ENCODE data around the gene HDDC3. TPM values are rescaled to one million over a fixed set of nuclear protein-coding genes. Genes with fewer than 3 reads are reported as not detected.

HDDC3 gene
- polyA plus RNA-seq, 1 of the 3 experiments (the other 2 are of a cell fraction) = 25.8 TPM

DNA sequence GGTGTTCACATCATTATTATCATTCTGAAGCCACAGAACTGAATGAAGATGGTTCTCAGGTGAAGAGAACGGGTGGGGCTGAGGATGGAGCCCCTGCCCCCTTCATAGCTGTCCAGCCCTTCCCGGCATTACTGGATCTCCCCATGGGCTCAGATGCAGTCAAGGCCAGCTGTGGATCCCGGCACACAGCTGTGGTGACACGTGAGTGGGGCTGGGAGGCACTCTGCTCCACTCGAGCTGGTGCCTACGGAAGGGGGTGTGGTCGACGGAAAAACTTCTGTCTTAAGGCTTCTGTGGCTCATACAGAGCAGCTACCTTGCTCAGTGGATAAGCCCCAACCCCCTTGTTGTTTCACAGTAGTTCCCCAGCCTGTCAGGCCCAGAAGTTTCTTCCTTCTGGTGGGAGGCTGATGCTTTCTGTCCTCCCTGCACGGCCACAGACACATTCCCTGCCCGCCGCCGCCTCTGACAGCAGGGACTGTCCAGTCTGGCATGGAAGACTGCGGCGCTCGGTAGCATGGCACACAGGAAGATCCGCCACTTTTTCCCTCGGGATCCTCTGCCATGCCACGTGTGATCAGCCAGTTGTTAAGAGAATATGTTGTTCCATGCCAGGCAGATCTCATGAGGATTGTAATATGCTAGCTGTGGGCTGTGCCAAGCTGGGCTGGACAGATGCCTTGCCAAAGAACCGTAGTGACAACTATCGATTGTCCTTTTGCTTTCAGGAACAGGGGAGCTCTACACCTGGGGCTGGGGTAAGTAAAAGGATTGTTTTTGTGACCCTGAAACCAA is 28.1 kb upstream of the HDDC3 start:
- Histone ChIP-seq H3K9me3 (no peaks in the 10 kb centered on the region), H2AFZ (ENCODE audit: low read depth) (no peak overlapping the region), H3K9me2 (no peaks in the 10 kb centered on the region), H3K79me2 (ENCODE audit: insufficient read depth) (peaks cover 42% of the 10 kb centered on the region), H3K4me1 (ENCODE audit: control insufficient read depth in 1 of 2, insufficient read depth in 2 of 2, low read depth in 1 of 2, low read length in 1 of 2) (peaks cover 0 to 20% of the 10 kb centered on the region in 2 experiments; a peak in 1 of 4 replicates), H3F3A (replicated peaks; ENCODE audit: insufficient read depth) (peaks cover 18% of the 10 kb centered on the region), H3K4me2 (no peak overlapping the region), H3K4me3 (ENCODE audit: low read depth in 2 of 2, low read length in 1 of 2) (no peak overlapping the region), H3K36me3 (replicated peaks in 1 of 2; ENCODE audit: control insufficient read depth in 1 of 2, insufficient read depth in 2 of 2, low read length in 1 of 2) (peaks cover 21 to 29% of the 10 kb centered on the region in 2 experiments), H3K9ac (no peak overlapping the region), H3K27ac (ENCODE audit: low read depth in 2 of 2, low read length in 1 of 2) (no peak overlapping the region), H3K27me3 (ENCODE audit: insufficient read depth) (no peaks in the 10 kb centered on the region), H4K20me1 (ENCODE audit: insufficient read depth) (no peaks in the 10 kb centered on the region)
- CTCF ChIA-PET = interaction anchor here (1.8 to 10.8 kb wide), 3 partner anchors 9 to 91 kb away, joined by 4 to 186 read pairs (median 74); no protein-coding TSS in a partner anchor
- TF ChIP-seq CHD2 (IDR thresholded peaks at IDR 0.05; ENCODE audit: low read length, partially characterized antibody) = no peak
- no peak for TF ChIP-seq RAD21 (IDR thresholded peaks at IDR 0.05; ENCODE audit: low read length)
- TF ChIP-seq, protein P1, sequence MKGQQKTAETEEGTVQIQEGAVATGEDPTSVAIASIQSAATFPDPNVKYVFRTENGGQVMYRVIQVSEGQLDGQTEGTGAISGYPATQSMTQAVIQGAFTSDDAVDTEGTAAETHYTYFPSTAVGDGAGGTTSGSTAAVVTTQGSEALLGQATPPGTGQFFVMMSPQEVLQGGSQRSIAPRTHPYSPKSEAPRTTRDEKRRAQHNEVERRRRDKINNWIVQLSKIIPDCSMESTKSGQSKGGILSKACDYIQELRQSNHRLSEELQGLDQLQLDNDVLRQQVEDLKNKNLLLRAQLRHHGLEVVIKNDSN (IDR thresholded peaks at IDR 0.05; ENCODE audit: borderline replicate concordance, low read depth) = no peak
- TF ChIP-seq, protein P2, sequence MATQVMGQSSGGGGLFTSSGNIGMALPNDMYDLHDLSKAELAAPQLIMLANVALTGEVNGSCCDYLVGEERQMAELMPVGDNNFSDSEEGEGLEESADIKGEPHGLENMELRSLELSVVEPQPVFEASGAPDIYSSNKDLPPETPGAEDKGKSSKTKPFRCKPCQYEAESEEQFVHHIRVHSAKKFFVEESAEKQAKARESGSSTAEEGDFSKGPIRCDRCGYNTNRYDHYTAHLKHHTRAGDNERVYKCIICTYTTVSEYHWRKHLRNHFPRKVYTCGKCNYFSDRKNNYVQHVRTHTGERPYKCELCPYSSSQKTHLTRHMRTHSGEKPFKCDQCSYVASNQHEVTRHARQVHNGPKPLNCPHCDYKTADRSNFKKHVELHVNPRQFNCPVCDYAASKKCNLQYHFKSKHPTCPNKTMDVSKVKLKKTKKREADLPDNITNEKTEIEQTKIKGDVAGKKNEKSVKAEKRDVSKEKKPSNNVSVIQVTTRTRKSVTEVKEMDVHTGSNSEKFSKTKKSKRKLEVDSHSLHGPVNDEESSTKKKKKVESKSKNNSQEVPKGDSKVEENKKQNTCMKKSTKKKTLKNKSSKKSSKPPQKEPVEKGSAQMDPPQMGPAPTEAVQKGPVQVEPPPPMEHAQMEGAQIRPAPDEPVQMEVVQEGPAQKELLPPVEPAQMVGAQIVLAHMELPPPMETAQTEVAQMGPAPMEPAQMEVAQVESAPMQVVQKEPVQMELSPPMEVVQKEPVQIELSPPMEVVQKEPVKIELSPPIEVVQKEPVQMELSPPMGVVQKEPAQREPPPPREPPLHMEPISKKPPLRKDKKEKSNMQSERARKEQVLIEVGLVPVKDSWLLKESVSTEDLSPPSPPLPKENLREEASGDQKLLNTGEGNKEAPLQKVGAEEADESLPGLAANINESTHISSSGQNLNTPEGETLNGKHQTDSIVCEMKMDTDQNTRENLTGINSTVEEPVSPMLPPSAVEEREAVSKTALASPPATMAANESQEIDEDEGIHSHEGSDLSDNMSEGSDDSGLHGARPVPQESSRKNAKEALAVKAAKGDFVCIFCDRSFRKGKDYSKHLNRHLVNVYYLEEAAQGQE (IDR thresholded peaks at IDR 0.05; ENCODE audit: low read depth, low read length) = no peak
- no peak for TF ChIP-seq TAF1 (IDR thresholded peaks at IDR 0.05; ENCODE audit: borderline replicate concordance, low read depth, low read length)
- POLR2A ChIA-PET = no interaction called here
- DNase-seq = no peak
- 91% methylated on average over 20 of the region's 20 CpGs for WGBS (ENCODE audit: low lambda C conversion rate)

DNA sequence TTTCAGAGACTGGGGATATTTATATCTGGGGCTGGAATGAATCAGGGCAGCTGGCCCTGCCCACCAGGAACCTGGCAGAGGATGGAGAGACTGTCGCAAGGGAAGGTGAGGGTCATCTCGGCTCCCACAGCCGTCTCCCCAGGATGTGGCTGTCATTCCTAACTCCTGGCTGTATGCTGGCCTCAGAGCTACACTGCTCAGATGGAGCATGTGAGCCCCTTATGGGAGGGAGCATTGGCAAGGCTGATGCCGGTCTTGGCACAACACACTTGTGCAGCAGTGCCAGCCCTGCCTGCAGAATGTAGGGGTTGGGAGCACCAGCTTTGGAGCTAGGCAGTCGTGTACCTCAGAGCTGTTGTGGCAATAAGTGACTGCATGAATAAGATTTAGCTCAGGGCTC is 27.5 kb upstream of the HDDC3 start:
- Histone ChIP-seq H4K20me1 (ENCODE audit: insufficient read depth) (no peaks in the 10 kb centered on the region), H3K9me3 (no peaks in the 10 kb centered on the region), H3F3A (replicated peaks; ENCODE audit: insufficient read depth) (peaks cover 17% of the 10 kb centered on the region), H3K4me3 (ENCODE audit: low read depth in 2 of 2, low read length in 1 of 2) (no peak overlapping the region), H3K9ac (no peak overlapping the region), H2AFZ (ENCODE audit: low read depth) (no peak overlapping the region), H3K27me3 (ENCODE audit: insufficient read depth) (no peaks in the 10 kb centered on the region), H3K79me2 (ENCODE audit: insufficient read depth) (peaks cover 44% of the 10 kb centered on the region), H3K4me2 (no peak overlapping the region), H3K36me3 (replicated peaks in 1 of 2; ENCODE audit: control insufficient read depth in 1 of 2, insufficient read depth in 2 of 2, low read length in 1 of 2) (peaks cover 21 to 29% of the 10 kb centered on the region in 2 experiments), H3K9me2 (no peaks in the 10 kb centered on the region), H3K27ac (ENCODE audit: low read depth in 2 of 2, low read length in 1 of 2) (no peak overlapping the region), H3K4me1 (ENCODE audit: control insufficient read depth in 1 of 2, insufficient read depth in 2 of 2, low read depth in 1 of 2, low read length in 1 of 2) (peaks cover 0 to 23% of the 10 kb centered on the region in 2 experiments; a peak in 1 of 4 replicates)
- DNase-seq = no peak
- no peak for TF ChIP-seq TEAD4 (IDR thresholded peaks at IDR 0.05; ENCODE audit: borderline replicate concordance, insufficient read depth)
- no peak for TF ChIP-seq JUND (IDR thresholded peaks at IDR 0.05)
- TF ChIP-seq GABPA (IDR thresholded peaks at IDR 0.05; ENCODE audit: low read depth) = no peak
- TF ChIP-seq POLR2AphosphoS5 (IDR thresholded peaks at IDR 0.05; ENCODE audit: low read depth, low read length) = no peak
- TF ChIP-seq, protein P3, sequence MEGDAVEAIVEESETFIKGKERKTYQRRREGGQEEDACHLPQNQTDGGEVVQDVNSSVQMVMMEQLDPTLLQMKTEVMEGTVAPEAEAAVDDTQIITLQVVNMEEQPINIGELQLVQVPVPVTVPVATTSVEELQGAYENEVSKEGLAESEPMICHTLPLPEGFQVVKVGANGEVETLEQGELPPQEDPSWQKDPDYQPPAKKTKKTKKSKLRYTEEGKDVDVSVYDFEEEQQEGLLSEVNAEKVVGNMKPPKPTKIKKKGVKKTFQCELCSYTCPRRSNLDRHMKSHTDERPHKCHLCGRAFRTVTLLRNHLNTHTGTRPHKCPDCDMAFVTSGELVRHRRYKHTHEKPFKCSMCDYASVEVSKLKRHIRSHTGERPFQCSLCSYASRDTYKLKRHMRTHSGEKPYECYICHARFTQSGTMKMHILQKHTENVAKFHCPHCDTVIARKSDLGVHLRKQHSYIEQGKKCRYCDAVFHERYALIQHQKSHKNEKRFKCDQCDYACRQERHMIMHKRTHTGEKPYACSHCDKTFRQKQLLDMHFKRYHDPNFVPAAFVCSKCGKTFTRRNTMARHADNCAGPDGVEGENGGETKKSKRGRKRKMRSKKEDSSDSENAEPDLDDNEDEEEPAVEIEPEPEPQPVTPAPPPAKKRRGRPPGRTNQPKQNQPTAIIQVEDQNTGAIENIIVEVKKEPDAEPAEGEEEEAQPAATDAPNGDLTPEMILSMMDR (IDR thresholded peaks at IDR 0.05) = no peak
- no peak for TF ChIP-seq FOXM1 (IDR thresholded peaks at IDR 0.05; ENCODE audit: low read depth)
- no peak for TF ChIP-seq NFIC (IDR thresholded peaks at IDR 0.05; ENCODE audit: borderline replicate concordance)
- no peak for TF ChIP-seq RFX5 (IDR thresholded peaks at IDR 0.05; ENCODE audit: low read length)
- TF ChIP-seq MEF2A (IDR thresholded peaks at IDR 0.05; ENCODE audit: borderline replicate concordance, low read depth) = no peak
- TF ChIP-seq, protein P1 (IDR thresholded peaks at IDR 0.05; ENCODE audit: borderline replicate concordance, low read depth) = no peak
- TF ChIP-seq MXI1 (IDR thresholded peaks at IDR 0.05; ENCODE audit: low read depth, low read length) = no peak
- no peak for TF ChIP-seq CHD2 (IDR thresholded peaks at IDR 0.05; ENCODE audit: low read length, partially characterized antibody)
- TF ChIP-seq YY1 (IDR thresholded peaks at IDR 0.05; ENCODE audit: low read depth) = no peak
- no peak for TF ChIP-seq GATA2 (CRISPR knock-in tag; IDR thresholded peaks at IDR 0.05)
- WGBS (ENCODE audit: low lambda C conversion rate) = 88% methylated on average over 3 of the region's 5 CpGs
- CTCF ChIA-PET = interaction anchor here (1.8 to 10.8 kb wide), 3 partner anchors 9 to 92 kb away, joined by 4 to 186 read pairs (median 74); no protein-coding TSS in a partner anchor
- POLR2A ChIA-PET = no interaction called here

Data from SK-N-SH (cell line).